Measurements from ENCODE around the gene CRACR2B. TPM values are rescaled to one million over a fixed set of nuclear protein-coding genes. Genes with fewer than 3 reads are reported as not detected.

Gene CRACR2B
- total and polyA plus RNA-seq, 2 of the 13 experiments (the other 11 are each of a cell fraction or from before 2014, with no cell fraction given) = 14.9 to 21.0 TPM

GRCh38 chr11:842370-843002 lies 14.8 kb downstream of the CRACR2B start, which contains the start of the genes POLR2L and TSPAN4 (continued):
- TF ChIP-seq NR2F1 (CRISPR knock-in tag; IDR thresholded peaks at IDR 0.05) = no peak; a peak in 1 of 4 replicates
- no peak for TF ChIP-seq MAF1 (CRISPR knock-in tag; IDR thresholded peaks at IDR 0.05; ENCODE audit: borderline replicate concordance)
- TF ChIP-seq SRSF4 (IDR thresholded peaks at IDR 0.05; ENCODE audit: low read depth, low read length, poor library complexity, severe bottlenecking) = peak; percentile 39
- TF ChIP-seq ONECUT2 (CRISPR knock-in tag; IDR thresholded peaks at IDR 0.05) = no peak
- no peak for TF ChIP-seq FOXK1 (CRISPR knock-in tag; IDR thresholded peaks at IDR 0.05; ENCODE audit: borderline replicate concordance, low read depth)
- no peak for TF ChIP-seq NCOA2 (CRISPR knock-in tag; IDR thresholded peaks at IDR 0.05)
- 0 out of 2 replicates have a peak, but pooled peaks have one; percentile 40 for TF ChIP-seq DNMT1 (CRISPR knock-in tag; IDR thresholded peaks at IDR 0.05)
- TF ChIP-seq ZNF674 (CRISPR knock-in tag; IDR thresholded peaks at IDR 0.05; ENCODE audit: low read depth) = no peak; the same call in 1 of the 2 replicates
- TF ChIP-seq ZNF124 (CRISPR knock-in tag; IDR thresholded peaks at IDR 0.05) = no peak
- no peak for TF ChIP-seq SCMH1 (CRISPR knock-in tag; IDR thresholded peaks at IDR 0.05; ENCODE audit: borderline replicate concordance)
- TF ChIP-seq, protein P1, sequence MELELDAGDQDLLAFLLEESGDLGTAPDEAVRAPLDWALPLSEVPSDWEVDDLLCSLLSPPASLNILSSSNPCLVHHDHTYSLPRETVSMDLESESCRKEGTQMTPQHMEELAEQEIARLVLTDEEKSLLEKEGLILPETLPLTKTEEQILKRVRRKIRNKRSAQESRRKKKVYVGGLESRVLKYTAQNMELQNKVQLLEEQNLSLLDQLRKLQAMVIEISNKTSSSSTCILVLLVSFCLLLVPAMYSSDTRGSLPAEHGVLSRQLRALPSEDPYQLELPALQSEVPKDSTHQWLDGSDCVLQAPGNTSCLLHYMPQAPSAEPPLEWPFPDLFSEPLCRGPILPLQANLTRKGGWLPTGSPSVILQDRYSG (CRISPR knock-in tag; IDR thresholded peaks at IDR 0.05) = no peak
- TF ChIP-seq ZBTB4 (CRISPR knock-in tag; IDR thresholded peaks at IDR 0.05; ENCODE audit: borderline replicate concordance) = no peak
- TF ChIP-seq PRPF4 (IDR thresholded peaks at IDR 0.05; ENCODE audit: low read depth, low read length, poor library complexity, severe bottlenecking) = no peak
- no peak for TF ChIP-seq ZNF256 (CRISPR knock-in tag; conservative IDR thresholded peaks at IDR 0.05)
- TF ChIP-seq, protein P2, sequence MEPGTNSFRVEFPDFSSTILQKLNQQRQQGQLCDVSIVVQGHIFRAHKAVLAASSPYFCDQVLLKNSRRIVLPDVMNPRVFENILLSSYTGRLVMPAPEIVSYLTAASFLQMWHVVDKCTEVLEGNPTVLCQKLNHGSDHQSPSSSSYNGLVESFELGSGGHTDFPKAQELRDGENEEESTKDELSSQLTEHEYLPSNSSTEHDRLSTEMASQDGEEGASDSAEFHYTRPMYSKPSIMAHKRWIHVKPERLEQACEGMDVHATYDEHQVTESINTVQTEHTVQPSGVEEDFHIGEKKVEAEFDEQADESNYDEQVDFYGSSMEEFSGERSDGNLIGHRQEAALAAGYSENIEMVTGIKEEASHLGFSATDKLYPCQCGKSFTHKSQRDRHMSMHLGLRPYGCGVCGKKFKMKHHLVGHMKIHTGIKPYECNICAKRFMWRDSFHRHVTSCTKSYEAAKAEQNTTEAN (CRISPR knock-in tag; conservative IDR thresholded peaks at IDR 0.05) = 0 out of 2 replicates have a peak, but pooled peaks have one; percentile 41
- no peak for TF ChIP-seq ZBTB34 (CRISPR knock-in tag; IDR thresholded peaks at IDR 0.05)

Measured in HepG2 (cell line).